Tibial nerve (tissue), 4 donors: ENCODE data around the gene RPS6KA6.

ENCODE experiments used
- CTCF ChIP-seq, 5 experiments: fragments of 200-600 bp in 3 of 5; fragments of 450-650 bp in 2 of 5; sonication (generic) in 3 of 5; IDR thresholded peaks; one replicate each; pipeline ENCODE4 v1.5.1; 2016 to 2019; ENCODE audit warnings: antibody characterized with exemption in 5 of 5, mild to moderate bottlenecking in 3 of 5, moderate library complexity in 2 of 5
- EP300 ChIP-seq, 2 donors: sonication (generic); formaldehyde crosslinking; IDR thresholded peaks; one replicate each; pipeline ENCODE4 v1.6.1; 2017; ENCODE audit warnings: antibody characterized with exemption in 2 of 2, mild to moderate bottlenecking in 1 of 2
- POLR2A ChIP-seq, 2 donors: fragments of 450-650 bp; IDR thresholded peaks; one replicate each; pipeline ENCODE4 v1.6.1; 2017; ENCODE audit warnings: antibody characterized with exemption in 2 of 2, mild to moderate bottlenecking in 2 of 2, moderate library complexity in 2 of 2

GRCh38 chrX:84160736-84161135 lies 27.3 kb downstream of the RPS6KA6 start:
- no peak for TF ChIP-seq CTCF (IDR thresholded peaks at IDR 0.05)
- no peak for TF ChIP-seq POLR2A (IDR thresholded peaks at IDR 0.05)
- no peak for TF ChIP-seq EP300 (IDR thresholded peaks at IDR 0.05)
